ENCODE measurements around the gene APOA5. TPM values are rescaled to one million over a fixed set of nuclear protein-coding genes. Genes with fewer than 3 reads are reported as not detected.
"Not testable (repeated sequence)": the region's sequence is repeated elsewhere in the genome, so short reads cannot be mapped to it uniquely, and the experiment has no call there.

The APOA5 gene
- total and polyA plus RNA-seq, 4 donors, result not detected

DNA sequence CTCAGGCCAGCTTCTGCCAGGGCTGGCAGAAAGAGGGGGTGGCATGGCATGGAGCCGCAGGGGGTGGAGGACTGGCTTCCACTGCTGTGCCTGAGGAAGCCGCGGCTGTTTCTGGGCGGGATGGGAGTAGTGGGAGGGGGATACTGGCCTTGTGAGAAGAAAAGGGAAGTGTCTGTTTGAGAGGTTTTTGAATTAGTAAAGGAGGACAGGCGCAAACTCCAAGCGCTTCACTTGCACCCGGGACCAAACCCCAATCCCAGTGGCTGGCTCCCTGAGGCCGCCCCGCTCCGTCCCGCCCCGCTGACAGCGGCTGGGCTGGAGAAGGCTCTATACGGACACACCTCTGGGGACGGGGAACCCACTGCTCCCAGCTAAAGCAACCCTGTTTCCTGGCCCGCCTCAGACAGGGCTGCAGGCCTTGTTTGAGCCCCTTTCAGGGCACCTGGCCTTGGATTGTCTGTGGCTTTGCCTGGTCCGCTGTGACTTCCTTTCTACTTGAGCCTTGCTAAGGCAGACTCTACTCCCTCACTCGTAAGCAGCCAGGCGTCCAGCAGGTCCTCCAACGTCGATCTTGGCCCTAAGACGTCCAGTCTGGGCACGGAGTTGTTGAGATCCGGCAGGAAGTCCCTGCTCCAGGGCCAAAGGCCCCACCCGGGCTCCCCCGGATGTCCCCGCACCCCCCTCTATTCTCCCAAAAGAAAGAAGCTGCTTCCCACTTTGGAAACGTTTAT lies 43.5 kb upstream of the APOA5 start:
- DNase-seq (peak in 1 of 2 donors; percentile 75), ATAC-seq (ENCODE audit: low FRiP score) (no peak)
- intact Hi-C loops (cut with DNase I), result loop anchor here in 1 of 2 donors (5.0 kb wide), 1 partner anchor 48 kb away; the partner anchor contains the start of gene ZPR1
- peak overlapping the region; percentile 10 to 70 for H3K27ac ChIP-seq (ENCODE audit: low read depth in 1 of 2, low read length in 2 of 2)
- no peaks in the 10 kb centered on the region for H3K9me3 ChIP-seq (ENCODE audit: control insufficient read depth, low read length)
- no peaks in the 10 kb centered on the region for H3K36me3 ChIP-seq (ENCODE audit: control insufficient read depth in 1 of 2, insufficient read depth in 2 of 2, low read length in 1 of 2)
- H3K4me3 ChIP-seq (ENCODE audit: low read length in 2 of 2), result no peak overlapping the region
- no peaks in the 10 kb centered on the region for H3K27me3 ChIP-seq (ENCODE audit: control insufficient read depth in 1 of 2, insufficient read depth in 2 of 2, low read length in 1 of 2)
- no peaks in the 10 kb centered on the region for H3K4me1 ChIP-seq (ENCODE audit: control insufficient read depth in 1 of 2, insufficient read depth in 2 of 2, low read length in 2 of 2)
- WGBS, 2 donors, result 51 to 52% methylated on average over 28 of the region's 28 CpGs

DNA sequence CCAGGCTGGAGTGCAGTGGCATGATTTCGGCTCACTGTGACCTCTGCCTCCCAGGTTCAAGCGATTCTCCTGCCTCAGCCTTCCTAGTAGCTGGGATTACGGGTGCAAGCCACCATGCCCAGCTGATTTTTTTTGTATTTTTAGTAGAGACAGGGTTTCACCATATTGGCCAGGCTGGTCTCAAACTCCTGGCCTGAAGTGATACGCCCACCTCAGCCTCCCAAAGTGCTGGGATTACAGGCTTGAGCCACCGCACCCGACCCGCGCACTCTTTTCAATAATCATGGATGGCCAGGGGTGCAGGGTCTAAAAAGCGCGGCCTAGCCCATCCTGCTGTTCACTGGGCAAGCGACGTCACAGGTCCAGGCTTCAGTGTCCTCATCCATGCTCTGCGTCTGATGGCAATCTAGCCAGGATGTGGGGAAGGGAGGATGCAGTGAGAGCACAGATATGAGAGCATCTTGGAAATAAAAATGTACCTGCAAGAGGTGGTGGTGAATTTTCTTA lies 42.9 kb upstream of the APOA5 start:
- not testable (repeated sequence) for H3K27ac ChIP-seq (ENCODE audit: low read depth in 1 of 2, low read length in 2 of 2); H3K4me3 ChIP-seq (ENCODE audit: low read length in 2 of 2); DNase-seq; H3K9me3 ChIP-seq (ENCODE audit: control insufficient read depth, low read length); ATAC-seq (ENCODE audit: low FRiP score); H3K36me3 ChIP-seq (ENCODE audit: control insufficient read depth in 1 of 2, insufficient read depth in 2 of 2, low read length in 1 of 2); H3K27me3 ChIP-seq (ENCODE audit: control insufficient read depth in 1 of 2, insufficient read depth in 2 of 2, low read length in 1 of 2); H3K4me1 ChIP-seq (ENCODE audit: control insufficient read depth in 1 of 2, insufficient read depth in 2 of 2, low read length in 2 of 2)
- 80 to 83% methylated on average over 13 of the region's 13 CpGs for WGBS, 2 donors
- intact Hi-C loops (cut with DNase I), result loop anchor here in 1 of 2 donors (5.0 kb wide), 1 partner anchor 47 kb away; the partner anchor contains the start of gene ZPR1

DNA sequence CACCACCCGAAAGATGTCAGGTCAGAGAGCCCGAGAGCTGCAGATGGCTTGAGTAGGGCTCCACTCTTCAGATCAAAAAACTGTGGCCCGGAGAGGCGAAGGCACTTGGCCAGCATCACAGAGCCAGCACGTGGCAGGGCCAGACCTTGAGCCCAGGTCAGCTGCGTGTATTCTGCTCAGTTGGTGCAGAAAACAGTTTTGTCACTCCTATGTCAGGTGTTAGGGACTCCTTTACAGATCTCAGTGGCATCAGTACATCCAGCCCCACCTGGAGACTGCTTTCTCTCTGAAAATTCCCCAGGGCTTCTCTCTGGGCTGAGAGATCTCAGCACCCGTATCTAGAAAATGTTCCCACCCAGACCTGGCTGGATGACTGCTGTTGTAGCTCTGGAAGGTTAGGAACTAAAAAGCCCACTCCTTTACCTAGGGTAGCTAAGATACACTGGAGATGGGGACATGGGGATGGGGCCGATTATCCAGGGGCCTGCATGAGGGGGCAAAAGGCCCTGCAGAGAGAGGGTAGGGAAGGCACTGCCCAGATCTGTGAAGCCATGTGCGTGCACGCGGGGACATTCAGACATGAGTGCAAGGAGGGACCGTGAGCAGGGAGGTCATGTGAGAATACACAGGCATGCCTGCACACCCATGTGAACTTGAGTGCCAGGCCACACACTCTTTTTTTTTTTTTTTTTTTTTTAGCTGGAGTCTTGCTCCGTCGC lies 42.3 kb upstream of the APOA5 start:
- H3K27me3 ChIP-seq (ENCODE audit: control insufficient read depth in 1 of 2, insufficient read depth in 2 of 2, low read length in 1 of 2), result no peaks in the 10 kb centered on the region
- H3K27ac ChIP-seq (ENCODE audit: low read depth in 1 of 2, low read length in 2 of 2), result no peak overlapping the region
- H3K36me3 ChIP-seq (ENCODE audit: control insufficient read depth in 1 of 2, insufficient read depth in 2 of 2, low read length in 1 of 2), result no peaks in the 10 kb centered on the region
- WGBS, 2 donors, result 93 to 94% methylated on average over 14 of the region's 14 CpGs
- DNase-seq, result no peak
- H3K4me3 ChIP-seq (ENCODE audit: low read length in 2 of 2), result no peak overlapping the region
- H3K9me3 ChIP-seq (ENCODE audit: control insufficient read depth, low read length), result no peaks in the 10 kb centered on the region
- intact Hi-C loops (cut with DNase I), result no loop called here
- ATAC-seq (ENCODE audit: low FRiP score), result no peak
- no peaks in the 10 kb centered on the region for H3K4me1 ChIP-seq (ENCODE audit: control insufficient read depth in 1 of 2, insufficient read depth in 2 of 2, low read length in 2 of 2)

DNA sequence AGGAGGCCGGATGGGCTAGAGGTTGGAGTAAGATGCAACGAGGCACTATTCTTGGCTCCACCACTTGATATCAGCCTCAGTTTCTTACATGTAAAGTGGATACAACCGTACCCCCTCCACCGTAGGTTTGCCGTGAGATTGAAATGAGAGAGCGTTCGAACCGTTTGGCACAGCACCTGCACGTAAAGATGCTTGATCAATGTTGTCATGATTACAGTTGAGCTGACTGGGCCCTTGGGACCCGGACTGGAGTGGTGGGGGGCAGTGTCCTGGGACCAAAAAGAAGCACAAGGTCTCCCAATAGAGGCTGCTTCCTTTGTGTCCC lies 41.8 kb upstream of the APOA5 start:
- no peaks in the 10 kb centered on the region for H3K27me3 ChIP-seq (ENCODE audit: control insufficient read depth in 1 of 2, insufficient read depth in 2 of 2, low read length in 1 of 2)
- no peak overlapping the region for H3K27ac ChIP-seq (ENCODE audit: low read depth in 1 of 2, low read length in 2 of 2)
- H3K9me3 ChIP-seq (ENCODE audit: control insufficient read depth, low read length), result no peaks in the 10 kb centered on the region
- 95 to 96% methylated on average over 10 of the region's 10 CpGs for WGBS, 2 donors
- H3K36me3 ChIP-seq (ENCODE audit: control insufficient read depth in 1 of 2, insufficient read depth in 2 of 2, low read length in 1 of 2), result no peaks in the 10 kb centered on the region
- no peaks in the 10 kb centered on the region for H3K4me1 ChIP-seq (ENCODE audit: control insufficient read depth in 1 of 2, insufficient read depth in 2 of 2, low read length in 2 of 2)
- DNase-seq (no peak), ATAC-seq (ENCODE audit: low FRiP score) (no peak)
- no peak overlapping the region for H3K4me3 ChIP-seq (ENCODE audit: low read length in 2 of 2)
- intact Hi-C loops (cut with DNase I), result no loop called here

DNA sequence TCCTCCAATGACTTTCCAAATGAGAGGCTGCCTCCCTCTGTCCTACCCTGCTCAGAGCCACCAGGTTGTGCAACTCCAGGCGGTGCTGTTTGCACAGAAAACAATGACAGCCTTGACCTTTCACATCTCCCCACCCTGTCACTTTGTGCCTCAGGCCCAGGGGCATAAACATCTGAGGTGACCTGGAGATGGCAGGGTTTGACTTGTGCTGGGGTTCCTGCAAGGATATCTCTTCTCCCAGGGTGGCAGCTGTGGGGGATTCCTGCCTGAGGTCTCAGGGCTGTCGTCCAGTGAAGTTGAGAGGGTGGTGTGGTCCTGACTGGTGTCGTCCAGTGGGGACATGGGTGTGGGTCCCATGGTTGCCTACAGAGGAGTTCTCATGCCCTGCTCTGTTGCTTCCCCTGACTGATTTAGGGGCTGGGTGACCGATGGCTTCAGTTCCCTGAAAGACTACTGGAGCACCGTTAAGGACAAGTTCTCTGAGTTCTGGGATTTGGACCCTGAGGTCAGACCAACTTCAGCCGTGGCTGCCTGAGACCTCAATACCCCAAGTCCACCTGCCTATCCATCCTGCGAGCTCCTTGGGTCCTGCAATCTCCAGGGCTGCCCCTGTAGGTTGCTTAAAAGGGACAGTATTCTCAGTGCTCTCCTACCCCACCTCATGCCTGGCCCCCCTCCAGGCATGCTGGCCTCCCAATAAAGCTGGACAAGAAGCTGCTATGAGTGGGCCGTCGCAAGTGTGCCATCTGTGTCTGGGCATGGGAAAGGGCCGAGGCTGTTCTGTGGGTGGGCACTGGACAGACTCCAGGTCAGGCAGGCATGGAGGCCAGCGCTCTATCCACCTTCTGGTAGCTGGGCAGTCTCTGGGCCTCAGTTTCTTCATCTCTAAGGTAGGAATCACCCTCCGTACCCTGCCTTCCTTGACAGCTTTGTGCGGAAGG lies 40.9 kb upstream of the APOA5 start:
- no peaks in the 10 kb centered on the region for H3K27me3 ChIP-seq (ENCODE audit: control insufficient read depth in 1 of 2, insufficient read depth in 2 of 2, low read length in 1 of 2)
- no peak overlapping the region for H3K4me3 ChIP-seq (ENCODE audit: low read length in 2 of 2)
- intact Hi-C loops (cut with DNase I), result no loop called here
- WGBS, 2 donors, result 79 to 86% methylated on average over 12 to 13 of the region's 13 CpGs
- ATAC-seq (ENCODE audit: low FRiP score), result no peak
- no peaks in the 10 kb centered on the region for H3K4me1 ChIP-seq (ENCODE audit: control insufficient read depth in 1 of 2, insufficient read depth in 2 of 2, low read length in 2 of 2)
- DNase-seq, result peak in 1 of 2 donors; percentile 57
- no peaks in the 10 kb centered on the region for H3K36me3 ChIP-seq (ENCODE audit: control insufficient read depth in 1 of 2, insufficient read depth in 2 of 2, low read length in 1 of 2)
- no peak overlapping the region for H3K27ac ChIP-seq (ENCODE audit: low read depth in 1 of 2, low read length in 2 of 2)
- H3K9me3 ChIP-seq (ENCODE audit: control insufficient read depth, low read length), result no peaks in the 10 kb centered on the region

DNA sequence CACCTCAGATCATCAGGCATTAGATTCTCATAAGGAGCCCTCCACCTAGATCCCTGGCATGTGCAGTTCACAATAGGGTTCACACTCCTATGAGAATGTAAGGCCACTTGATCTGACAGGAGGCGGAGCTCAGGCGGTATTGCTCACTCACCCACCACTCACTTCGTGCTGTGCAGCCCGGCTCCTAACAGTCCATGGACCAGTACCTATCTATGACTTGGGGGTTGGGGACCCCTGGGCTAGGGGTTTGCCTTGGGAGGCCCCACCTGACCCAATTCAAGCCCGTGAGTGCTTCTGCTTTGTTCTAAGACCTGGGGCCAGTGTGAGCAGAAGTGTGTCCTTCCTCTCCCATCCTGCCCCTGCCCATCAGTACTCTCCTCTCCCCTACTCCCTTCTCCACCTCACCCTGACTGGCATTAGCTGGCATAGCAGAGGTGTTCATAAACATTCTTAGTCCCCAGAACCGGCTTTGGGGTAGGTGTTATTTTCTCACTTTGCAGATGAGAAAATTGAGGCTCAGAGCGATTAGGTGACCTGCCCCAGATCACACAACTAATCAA lies 40.2 kb upstream of the APOA5 start:
- Histone ChIP-seq H3K27me3 (ENCODE audit: control insufficient read depth in 1 of 2, insufficient read depth in 2 of 2, low read length in 1 of 2) (no peaks in the 10 kb centered on the region), H3K9me3 (ENCODE audit: control insufficient read depth, low read length) (no peaks in the 10 kb centered on the region), H3K27ac (ENCODE audit: low read depth in 1 of 2, low read length in 2 of 2) (no peak overlapping the region), H3K4me3 (ENCODE audit: low read length in 2 of 2) (no peak overlapping the region), H3K36me3 (ENCODE audit: control insufficient read depth in 1 of 2, insufficient read depth in 2 of 2, low read length in 1 of 2) (no peaks in the 10 kb centered on the region), H3K4me1 (ENCODE audit: control insufficient read depth in 1 of 2, insufficient read depth in 2 of 2, low read length in 2 of 2) (no peaks in the 10 kb centered on the region)
- intact Hi-C loops (cut with DNase I), result no loop called here
- ATAC-seq (ENCODE audit: low FRiP score) (no peak), DNase-seq (no peak)
- 94 to 96% methylated on average over 7 of the region's 7 CpGs for WGBS, 2 donors

DNA sequence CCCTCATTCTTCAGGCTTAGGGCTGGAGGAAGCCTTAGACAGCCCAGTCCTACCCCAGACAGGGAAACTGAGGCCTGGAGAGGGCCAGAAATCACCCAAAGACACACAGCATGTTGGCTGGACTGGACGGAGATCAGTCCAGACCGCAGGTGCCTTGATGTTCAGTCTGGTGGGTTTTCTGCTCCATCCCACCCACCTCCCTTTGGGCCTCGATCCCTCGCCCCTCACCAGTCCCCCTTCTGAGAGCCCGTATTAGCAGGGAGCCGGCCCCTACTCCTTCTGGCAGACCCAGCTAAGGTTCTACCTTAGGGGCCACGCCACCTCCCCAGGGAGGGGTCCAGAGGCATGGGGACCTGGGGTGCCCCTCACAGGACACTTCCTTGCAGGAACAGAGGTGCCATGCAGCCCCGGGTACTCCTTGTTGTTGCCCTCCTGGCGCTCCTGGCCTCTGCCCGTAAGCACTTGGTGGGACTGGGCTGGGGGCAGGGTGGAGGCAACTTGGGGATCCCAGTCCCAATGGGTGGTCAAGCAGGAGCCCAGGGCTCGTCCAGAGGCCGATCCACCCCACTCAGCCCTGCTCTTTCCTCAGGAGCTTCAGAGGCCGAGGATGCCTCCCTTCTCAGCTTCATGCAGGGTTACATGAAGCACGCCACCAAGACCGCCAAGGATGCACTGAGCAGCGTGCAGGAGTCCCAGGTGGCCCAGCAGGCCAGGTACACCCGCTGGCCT lies 38.7 kb upstream of the APOA5 start:
- DNase-seq (no peak), ATAC-seq (ENCODE audit: low FRiP score) (no peak)
- 96 to 97% methylated on average over 17 of the region's 17 CpGs for WGBS, 2 donors
- no peaks in the 10 kb centered on the region for H3K9me3 ChIP-seq (ENCODE audit: control insufficient read depth, low read length)
- intact Hi-C loops (cut with DNase I), result no loop called here
- H3K27ac ChIP-seq (ENCODE audit: low read depth in 1 of 2, low read length in 2 of 2), result no peak overlapping the region
- H3K27me3 ChIP-seq (ENCODE audit: control insufficient read depth in 1 of 2, insufficient read depth in 2 of 2, low read length in 1 of 2), result no peaks in the 10 kb centered on the region
- H3K4me1 ChIP-seq (ENCODE audit: control insufficient read depth in 1 of 2, insufficient read depth in 2 of 2, low read length in 2 of 2), result no peaks in the 10 kb centered on the region
- no peak overlapping the region for H3K4me3 ChIP-seq (ENCODE audit: low read length in 2 of 2)
- no peaks in the 10 kb centered on the region for H3K36me3 ChIP-seq (ENCODE audit: control insufficient read depth in 1 of 2, insufficient read depth in 2 of 2, low read length in 1 of 2)

All from aorta (tissue), 5 donors.